Liver (tissue), 9 donors: Measurements from ENCODE around the gene GPR61. TPM values are rescaled to one million over a fixed set of nuclear protein-coding genes. Genes with fewer than 3 reads are reported as not detected.

Source experiments
- DNase-seq: peaks from one replicate; pipeline ENCODE4 v3.0.0-alpha.2; 2017; ENCODE audit warnings: low spot score
- H3K27ac ChIP-seq, 2 donors: one replicate each; pipeline ENCODE4 v1.7.0; 2013; ENCODE audit warnings: inconsistent platforms in 2 of 2, low read length in 2 of 2, control low read depth in 1 of 2, low read depth in 1 of 2, mild to moderate bottlenecking in 1 of 2
- H3K27me3 ChIP-seq, 4 donors: one replicate each; pipeline versions ENCODE4 v1.6.1 to v1.7.0; 2013; ENCODE audit warnings: low read length in 3 of 4, inconsistent platforms in 1 of 4, mild to moderate bottlenecking in 1 of 4, moderate library complexity in 1 of 4; ENCODE audit not compliant: control insufficient read depth in 4 of 4, insufficient read depth in 4 of 4
- H3K36me3 ChIP-seq, 4 donors: one replicate each; pipeline versions ENCODE4 v1.6.1 to v1.7.0; 2013; ENCODE audit warnings: low read length in 3 of 4, mild to moderate bottlenecking in 3 of 4, low read depth in 1 of 4, moderate library complexity in 1 of 4; ENCODE audit not compliant: control insufficient read depth in 4 of 4, insufficient read depth in 3 of 4
- H3K4me1 ChIP-seq, 4 donors: one replicate each; pipeline versions ENCODE4 v1.6.1 to v1.7.0; 2013; ENCODE audit warnings: low read length in 3 of 4, mild to moderate bottlenecking in 3 of 4, moderate library complexity in 1 of 4; ENCODE audit not compliant: control insufficient read depth in 4 of 4, insufficient read depth in 4 of 4
- H3K4me3 ChIP-seq, 3 donors: one replicate each; pipeline versions ENCODE4 v1.6.1 to v1.7.0; 2013; ENCODE audit warnings: low read length in 3 of 3, control low read depth in 1 of 3, low read depth in 1 of 3, mild to moderate bottlenecking in 1 of 3
- H3K9ac ChIP-seq, 2 donors: one replicate each; pipeline ENCODE4 v1.7.0; 2013; ENCODE audit warnings: low read length in 2 of 2, mild to moderate bottlenecking in 2 of 2, moderate library complexity in 2 of 2, control low read depth in 1 of 2, low read depth in 1 of 2
- H3K9me3 ChIP-seq, 4 donors: one replicate each; pipeline versions ENCODE4 v1.6.1 to v1.7.0; 2013; ENCODE audit warnings: low read length in 3 of 4; ENCODE audit not compliant: control insufficient read depth in 4 of 4
- ATF3 ChIP-seq: IDR thresholded peaks from 2 replicates; pipeline ENCODE4 v1.6.1; 2016; ENCODE audit warnings: antibody characterized with exemption
- CTCF ChIP-seq: fragments of 150-350 bp; IDR thresholded peaks from 2 replicates; pipeline ENCODE4 v1.5.1; 2017; ENCODE audit warnings: improper control_type of control experiment, low read depth, low read length; ENCODE audit not compliant: missing input control
- EGR1 ChIP-seq, 2 donors: IDR thresholded peaks; 2 replicates each; pipeline ENCODE4 v1.6.1; 2016 to 2018; ENCODE audit warnings: antibody characterized with exemption in 2 of 2, low read depth in 2 of 2
- FOXA1 ChIP-seq: IDR thresholded peaks from 2 replicates; pipeline ENCODE4 v1.6.1; 2016; ENCODE audit warnings: antibody characterized with exemption
- FOXA2 ChIP-seq: IDR thresholded peaks from 2 replicates; pipeline ENCODE4 v1.6.1; 2016; ENCODE audit warnings: antibody characterized with exemption
- GABPA ChIP-seq, 2 donors: IDR thresholded peaks in 1 of 2; conservative IDR thresholded peaks in 1 of 2; 2 replicates each; pipeline ENCODE4 v1.6.1; 2016; ENCODE audit warnings: antibody characterized with exemption in 2 of 2, mild to moderate bottlenecking in 1 of 2, moderate library complexity in 1 of 2
- HNF4A ChIP-seq, 2 donors: conservative IDR thresholded peaks; 2 replicates each; pipeline ENCODE4 v1.6.1; 2016; ENCODE audit warnings: antibody characterized with exemption in 2 of 2, mild to moderate bottlenecking in 2 of 2
- HNF4G ChIP-seq: IDR thresholded peaks from 2 replicates; pipeline ENCODE4 v1.6.1; 2016; ENCODE audit warnings: antibody characterized with exemption
- JUND ChIP-seq, 2 donors: IDR thresholded peaks; 2 replicates each; pipeline ENCODE4 v1.6.1; 2016; ENCODE audit warnings: antibody characterized with exemption in 2 of 2
- MAX ChIP-seq: IDR thresholded peaks from 2 replicates; pipeline ENCODE4 v1.6.1; 2016; ENCODE audit warnings: antibody characterized with exemption
- NR2F2 ChIP-seq: IDR thresholded peaks from 2 replicates; pipeline ENCODE4 v1.6.1; 2016; ENCODE audit warnings: antibody characterized with exemption
- RAD21 ChIP-seq, 2 donors: IDR thresholded peaks; 2 replicates each; pipeline ENCODE4 v1.6.1; 2016; ENCODE audit warnings: antibody characterized with exemption in 2 of 2, mild to moderate bottlenecking in 2 of 2
- REST ChIP-seq: IDR thresholded peaks from 2 replicates; pipeline ENCODE4 v1.6.1; 2016; ENCODE audit warnings: antibody characterized with exemption, mild to moderate bottlenecking
- TAF1 ChIP-seq: conservative IDR thresholded peaks from 2 replicates; pipeline ENCODE4 v1.6.1; 2016; ENCODE audit warnings: antibody characterized with exemption, mild to moderate bottlenecking
- YY1 ChIP-seq: IDR thresholded peaks from 2 replicates; pipeline ENCODE4 v1.6.1; 2016; ENCODE audit warnings: antibody characterized with exemption, mild to moderate bottlenecking
- WGBS: extraction: QIAGEN DNeasy Blood & Tissue Kit; methylation state at CpG from one replicate; pipeline ENCODE4 v1.1.7; 2013; 5-methylcytosine and 5-hydroxymethylcytosine counted together
- polyA plus RNA-seq, 2 donors: library from polyadenylated mRNA; stranded (reverse) in 1 of 2; unstranded in 1 of 2; fragments of 200-250 nt in 1 of 2; fragments of >200 nt in 1 of 2; fragmentation: Nextera tagmentation in 1 of 2; extraction: Ambion mirVana in 1 of 2; gene quantifications; one replicate each; pipeline versions ENCODE4 v1.2.1 to v1.2.3, GENCODE V29; 2013 to 2015
- total RNA-seq, 2 donors: library from RNA; depleted of rRNA; stranded (reverse); fragments of >200 nt; gene quantifications; one replicate each; pipeline ENCODE4 v1.2.3, GENCODE V29; 2014
- donor health status: healthy.
- donor health status: healthy.
- donor health status: healthy.
- donor health status: healthy.
- donor health status: healthy.

GPR61 gene
- total RNA-seq = not detected
- under 1 TPM in 1 of 2 donors, not detected in 1; 0.32 TPM for polyA plus RNA-seq

- H3K4me3 ChIP-seq = no peak within 1 kb of the TSS
- no peak within 1 kb of the TSS for H3K27ac ChIP-seq
- 75% methylated on average over 7 of the region's 7 CpGs for WGBS
- H3K9me3 ChIP-seq = no peaks in the 10 kb centered on the region
- DNase-seq = no peak
- TF ChIP-seq HNF4A (conservative IDR thresholded peaks at IDR 0.05) (no peak), MAX (no peak), GABPA (IDR thresholded peaks at IDR 0.05 in 1 of 2, conservative IDR thresholded peaks at IDR 0.05 in 1 of 2) (no peak), ATF3 (no peak), JUND (IDR thresholded peaks at IDR 0.05) (no peak), YY1 (no peak), REST (no peak), TAF1 (no peak), FOXA2 (no peak), EGR1 (IDR thresholded peaks at IDR 0.05; ENCODE audit: low read depth in 2 of 2) (no peak), NR2F2 (no peak), HNF4G (no peak), CTCF (no peak), FOXA1 (no peak)
- H3K27me3 ChIP-seq = no peaks in the 10 kb centered on the region
- peaks cover 0 to 6% (median 4%) of the 10 kb centered on the region in 4 donors for H3K4me1 ChIP-seq
- no peak within 1 kb of the TSS for H3K9ac ChIP-seq
- no peaks in the 10 kb centered on the region for H3K36me3 ChIP-seq
Observed at GRCh38 chr1:109539676-109540075, at the start of gene GPR61. TSS of gene GPR61 (plus strand) at chr1:109539872. CDS start at chr1:109543023, 3,151 bp downstream.

GRCh38 chr1:109490029-109490933 is 49.4 kb upstream of the GPR61 start:
- Histone ChIP-seq H3K9ac (no peak overlapping the region), H3K36me3 (peaks cover 0 to 12% (median 0%) of the 10 kb centered on the region in 4 donors), H3K4me3 (no peak overlapping the region), H3K27me3 (no peaks in the 10 kb centered on the region), H3K4me1 (peaks cover 0 to 12% (median 8%) of the 10 kb centered on the region in 4 donors), H3K27ac (no peak overlapping the region), H3K9me3 (no peaks in the 10 kb centered on the region)
- TF ChIP-seq CTCF (peak; percentile 85), HNF4A (conservative IDR thresholded peaks at IDR 0.05) (no peak), RAD21 (IDR thresholded peaks at IDR 0.05) (peak; percentile 71 to 83)
- WGBS = 90% methylated on average over 11 of the region's 11 CpGs
- peak; percentile 80 for DNase-seq
